ENCODE results near the gene PLEKHM2. TPM values are rescaled to one million over a fixed set of nuclear protein-coding genes. Genes with fewer than 3 reads are reported as not detected.

Gene PLEKHM2
- total RNA-seq, 1 experiment from 2014 or later: 53.9 TPM

GRCh38 chr1:15674386-15675159 lies 9.5 kb upstream of the PLEKHM2 start:
- TF ChIP-seq EZH2 (IDR thresholded peaks at IDR 0.05; ENCODE audit: borderline replicate concordance, low read depth, low read length, poor library complexity, severe bottlenecking): no peak
- TF ChIP-seq CTCF (conservative IDR thresholded peaks at IDR 0.05; ENCODE audit: low read depth, low read length): no peak
- Histone ChIP-seq H3K9me3 (ENCODE audit: low read depth, low read length, poor library complexity, severe bottlenecking) (no peaks in the 10 kb centered on the region), H3K4me3 (ENCODE audit: low read depth, low read length, poor library complexity, severe bottlenecking) (no peak overlapping the region), H3K4me1 (ENCODE audit: insufficient read depth, low read length, poor library complexity, severe bottlenecking) (no peaks in the 10 kb centered on the region), H3K27me3 (replicated peaks; ENCODE audit: insufficient read depth, low read depth, low read length, poor library complexity) (no peaks in the 10 kb centered on the region), H3K36me3 (ENCODE audit: insufficient read depth, low read length, poor library complexity, severe bottlenecking) (no peaks in the 10 kb centered on the region), H3K27ac (ENCODE audit: low read depth, low read length, poor library complexity, severe bottlenecking) (no peak overlapping the region)
- ChIA-PET POLR2A (ENCODE audit: low non-redundant PET) (no interaction called here), CTCF (no interaction called here)
- no TSS peak for BruUV-seq (replicated peaks)
- no peak for DNase-seq (ENCODE audit: low spot score)
- intact Hi-C loops (cut with micrococcal nuclease; ENCODE audit: unreplicated experiment): no loop called here

GRCh38 chr1:15676010-15676409 lies 8.1 kb upstream of the PLEKHM2 start:
- no peaks in the 10 kb centered on the region for H3K27me3 ChIP-seq (replicated peaks; ENCODE audit: insufficient read depth, low read depth, low read length, poor library complexity)
- ChIA-PET POLR2A (ENCODE audit: low non-redundant PET) (no interaction called here), CTCF (no interaction called here)
- no peaks in the 10 kb centered on the region for H3K9me3 ChIP-seq (ENCODE audit: low read depth, low read length, poor library complexity, severe bottlenecking)
- no TSS peak for BruUV-seq (replicated peaks)
- no peak overlapping the region for H3K27ac ChIP-seq (ENCODE audit: low read depth, low read length, poor library complexity, severe bottlenecking)
- intact Hi-C loops (cut with micrococcal nuclease; ENCODE audit: unreplicated experiment): no loop called here
- H3K4me1 ChIP-seq (ENCODE audit: insufficient read depth, low read length, poor library complexity, severe bottlenecking): no peaks in the 10 kb centered on the region
- DNase-seq (ENCODE audit: low spot score): no peak
- H3K4me3 ChIP-seq (ENCODE audit: low read depth, low read length, poor library complexity, severe bottlenecking): no peak overlapping the region
- TF ChIP-seq CTCF (conservative IDR thresholded peaks at IDR 0.05; ENCODE audit: low read depth, low read length) (no peak), EZH2 (IDR thresholded peaks at IDR 0.05; ENCODE audit: borderline replicate concordance, low read depth, low read length, poor library complexity, severe bottlenecking) (no peak)
- H3K36me3 ChIP-seq (ENCODE audit: insufficient read depth, low read length, poor library complexity, severe bottlenecking): no peaks in the 10 kb centered on the region

GRCh38 chr1:15676688-15677661 lies 7.1 kb upstream of the PLEKHM2 start:
- ChIA-PET POLR2A (ENCODE audit: low non-redundant PET) (no interaction called here), CTCF (no interaction called here)
- no peaks in the 10 kb centered on the region for H3K4me1 ChIP-seq (ENCODE audit: insufficient read depth, low read length, poor library complexity, severe bottlenecking)
- H3K9me3 ChIP-seq (ENCODE audit: low read depth, low read length, poor library complexity, severe bottlenecking): no peaks in the 10 kb centered on the region
- H3K4me3 ChIP-seq (ENCODE audit: low read depth, low read length, poor library complexity, severe bottlenecking): no peak overlapping the region
- no peaks in the 10 kb centered on the region for H3K27me3 ChIP-seq (replicated peaks; ENCODE audit: insufficient read depth, low read depth, low read length, poor library complexity)
- no TSS peak for BruUV-seq (replicated peaks)
- TF ChIP-seq CTCF (conservative IDR thresholded peaks at IDR 0.05; ENCODE audit: low read depth, low read length) (no peak), EZH2 (IDR thresholded peaks at IDR 0.05; ENCODE audit: borderline replicate concordance, low read depth, low read length, poor library complexity, severe bottlenecking) (no peak)
- H3K27ac ChIP-seq (ENCODE audit: low read depth, low read length, poor library complexity, severe bottlenecking): no peak overlapping the region
- no peaks in the 10 kb centered on the region for H3K36me3 ChIP-seq (ENCODE audit: insufficient read depth, low read length, poor library complexity, severe bottlenecking)
- DNase-seq (ENCODE audit: low spot score): no peak
- intact Hi-C loops (cut with micrococcal nuclease; ENCODE audit: unreplicated experiment): no loop called here

All from A673 (cell line).